GM12872 (cell line): ENCODE measurements around the gene PKLR.
A peak's percentile ranks its signal among the peaks of the same experiment; 100 is the strongest.

Experiments
- TF ChIP-seq, protein P1 (sequence below): IDR thresholded peaks from 3 replicates; pipeline ENCODE4 v1.5.1; 2011; ENCODE audit warnings: low read depth, mild to moderate bottlenecking, low read length, moderate library complexity; ENCODE audit not compliant: insufficient read depth

The PKLR gene

DNA sequence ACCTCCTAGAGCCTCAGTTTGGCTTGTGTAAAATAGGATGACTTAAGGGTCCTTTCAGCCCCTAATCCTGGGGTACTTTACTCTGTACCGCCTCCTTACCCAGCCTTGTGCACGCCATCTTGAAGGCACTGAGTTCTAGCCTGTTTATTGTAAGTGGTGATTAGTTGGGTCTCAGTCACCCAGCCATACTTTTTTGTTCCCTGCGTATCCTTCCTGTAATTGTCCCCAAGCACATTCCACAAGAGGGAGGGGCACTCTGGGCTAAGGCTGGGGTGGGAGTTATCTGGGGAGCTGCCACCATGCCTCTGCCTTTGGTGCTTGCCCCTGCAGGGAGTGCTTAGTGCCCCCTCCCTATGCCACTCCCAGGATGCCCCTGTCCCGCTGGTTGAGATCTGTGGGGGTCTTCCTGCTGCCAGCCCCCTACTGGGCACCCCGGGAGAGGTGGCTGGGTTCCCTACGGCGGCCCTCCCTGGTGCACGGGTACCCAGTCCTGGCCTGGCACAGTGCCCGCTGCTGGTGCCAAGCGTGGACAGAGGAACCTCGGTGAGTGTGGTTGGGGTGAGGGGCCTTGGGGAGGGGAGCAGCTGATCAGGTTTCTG is 8.3 kb upstream of the PKLR start:
- TF ChIP-seq, protein P1, sequence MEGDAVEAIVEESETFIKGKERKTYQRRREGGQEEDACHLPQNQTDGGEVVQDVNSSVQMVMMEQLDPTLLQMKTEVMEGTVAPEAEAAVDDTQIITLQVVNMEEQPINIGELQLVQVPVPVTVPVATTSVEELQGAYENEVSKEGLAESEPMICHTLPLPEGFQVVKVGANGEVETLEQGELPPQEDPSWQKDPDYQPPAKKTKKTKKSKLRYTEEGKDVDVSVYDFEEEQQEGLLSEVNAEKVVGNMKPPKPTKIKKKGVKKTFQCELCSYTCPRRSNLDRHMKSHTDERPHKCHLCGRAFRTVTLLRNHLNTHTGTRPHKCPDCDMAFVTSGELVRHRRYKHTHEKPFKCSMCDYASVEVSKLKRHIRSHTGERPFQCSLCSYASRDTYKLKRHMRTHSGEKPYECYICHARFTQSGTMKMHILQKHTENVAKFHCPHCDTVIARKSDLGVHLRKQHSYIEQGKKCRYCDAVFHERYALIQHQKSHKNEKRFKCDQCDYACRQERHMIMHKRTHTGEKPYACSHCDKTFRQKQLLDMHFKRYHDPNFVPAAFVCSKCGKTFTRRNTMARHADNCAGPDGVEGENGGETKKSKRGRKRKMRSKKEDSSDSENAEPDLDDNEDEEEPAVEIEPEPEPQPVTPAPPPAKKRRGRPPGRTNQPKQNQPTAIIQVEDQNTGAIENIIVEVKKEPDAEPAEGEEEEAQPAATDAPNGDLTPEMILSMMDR: no peak

DNA sequence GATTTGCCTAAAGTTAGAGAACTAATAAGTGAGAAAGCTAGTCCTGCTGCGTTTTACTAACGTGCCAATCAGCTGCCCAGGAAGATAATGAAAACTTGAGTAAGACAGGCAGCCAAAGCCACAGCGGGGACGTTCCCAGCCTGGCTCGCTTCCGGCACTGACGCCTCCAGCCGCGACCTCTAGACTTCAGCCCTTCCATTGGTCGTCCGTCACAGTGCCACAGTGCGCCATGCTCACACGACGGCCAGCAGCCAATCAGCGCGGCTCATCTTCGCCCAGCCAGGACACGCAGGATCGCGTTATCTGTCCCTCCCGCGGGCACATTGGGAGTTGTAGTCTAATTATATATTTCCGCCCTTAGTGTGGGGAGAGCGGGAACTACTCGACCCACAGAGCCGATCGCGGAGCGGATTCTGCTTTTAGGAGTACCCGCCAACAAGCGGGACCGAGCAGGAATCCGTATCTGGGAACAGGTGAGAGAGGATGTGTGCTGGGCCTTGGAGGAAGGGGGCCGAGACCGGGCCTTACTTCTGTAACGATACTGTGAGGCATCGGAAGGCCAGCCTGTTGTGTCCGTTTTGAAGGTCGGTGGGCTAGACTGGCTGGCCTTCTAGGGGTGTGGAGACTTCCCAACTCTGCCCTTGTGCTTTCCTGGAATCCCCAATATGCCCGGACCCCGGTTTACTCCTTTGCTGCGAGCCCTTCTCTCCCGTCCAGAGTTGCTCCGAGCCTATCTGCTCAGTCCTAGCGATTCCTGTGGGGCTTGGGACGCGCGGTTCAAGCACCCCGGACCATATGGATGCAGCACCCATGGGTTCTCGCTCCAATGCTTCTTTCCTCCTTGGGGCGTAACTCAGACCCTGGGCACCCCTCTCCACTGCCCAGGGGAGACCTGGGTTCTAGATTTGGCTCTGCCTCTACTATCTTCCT is 7.5 kb upstream of the PKLR start, which contains the start of gene FDPS:
Gene FDPS (plus strand): TSS at position 374 of the 930 bp plus-strand sequence. CDS start 924 bp downstream, outside the sequence.
- TF ChIP-seq, protein P1: no peak

DNA sequence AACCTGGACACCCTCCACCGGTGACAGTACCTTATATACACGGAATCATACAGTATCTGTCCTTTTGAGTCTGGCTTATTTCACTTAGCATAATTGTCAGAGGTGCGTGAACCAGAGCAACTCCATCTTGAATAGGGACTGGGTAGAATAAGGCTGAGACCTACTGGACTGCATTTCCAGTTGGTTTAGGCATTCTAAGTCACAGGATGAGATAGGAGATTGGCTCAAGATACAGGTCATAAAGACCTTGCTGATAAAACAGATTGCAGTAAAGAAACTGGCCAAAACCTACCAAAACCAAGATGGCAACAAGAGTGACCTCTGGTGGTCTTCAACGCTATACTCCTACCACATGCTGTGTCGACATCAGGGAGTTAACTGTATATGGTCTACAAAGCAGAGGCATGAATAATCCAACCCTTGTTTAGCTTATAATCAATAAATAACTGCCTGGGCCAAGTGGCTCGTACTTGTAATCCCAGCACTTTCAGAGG is 6.1 kb upstream of the PKLR start:
- TF ChIP-seq, protein P1: peak; percentile 56; the same call in 2 of the 3 replicates

DNA sequence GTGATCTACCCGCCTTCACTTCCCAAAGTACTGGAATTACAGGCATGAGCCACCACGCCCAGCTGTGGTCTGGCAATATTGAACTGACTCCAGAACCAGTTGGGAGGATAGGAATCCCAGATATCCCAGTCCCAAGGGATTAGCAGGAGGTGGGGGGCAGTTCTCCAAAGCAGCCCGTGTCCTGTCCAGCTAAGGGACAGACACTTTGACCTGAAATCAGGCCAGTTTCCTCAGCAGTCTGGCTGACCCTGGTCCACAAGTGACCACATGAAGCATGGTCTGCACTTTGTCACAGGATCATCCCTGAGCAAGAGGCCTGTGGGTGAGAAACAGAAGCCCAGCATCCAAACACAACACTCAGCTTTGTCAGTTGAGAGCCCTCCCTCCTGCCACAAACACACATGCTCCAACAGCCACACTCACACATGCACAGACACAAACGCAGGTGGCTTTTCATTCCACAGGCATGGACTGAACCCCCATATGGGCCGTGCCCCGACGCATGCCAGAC is 4.7 kb upstream of the PKLR start:
- TF ChIP-seq, protein P1: no peak

DNA sequence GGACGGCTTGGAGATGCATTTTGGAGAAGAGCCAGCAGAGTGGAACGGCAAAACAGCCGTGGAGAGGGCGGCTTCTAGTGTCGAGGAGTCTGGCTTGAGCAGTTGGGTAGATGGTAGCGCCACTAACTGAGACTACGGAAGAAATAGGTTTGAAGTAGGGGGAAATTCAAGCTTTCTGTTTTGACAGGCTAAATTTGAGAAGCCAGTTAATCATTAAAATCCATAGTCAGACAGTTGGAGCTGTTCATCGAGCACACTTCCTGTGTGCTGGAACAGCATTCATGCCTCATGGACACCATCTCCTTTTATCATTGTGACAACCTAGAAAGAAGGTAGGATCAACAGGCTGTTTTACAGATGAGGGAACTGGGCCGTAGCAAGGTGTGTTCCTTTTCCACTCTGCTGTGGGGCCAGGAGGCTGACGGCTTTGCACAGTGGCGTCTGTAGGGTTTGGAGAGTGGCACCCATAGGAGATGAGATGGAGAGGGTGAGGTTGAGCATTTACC is 3.4 kb upstream of the PKLR start:
- TF ChIP-seq, protein P1: no peak

DNA sequence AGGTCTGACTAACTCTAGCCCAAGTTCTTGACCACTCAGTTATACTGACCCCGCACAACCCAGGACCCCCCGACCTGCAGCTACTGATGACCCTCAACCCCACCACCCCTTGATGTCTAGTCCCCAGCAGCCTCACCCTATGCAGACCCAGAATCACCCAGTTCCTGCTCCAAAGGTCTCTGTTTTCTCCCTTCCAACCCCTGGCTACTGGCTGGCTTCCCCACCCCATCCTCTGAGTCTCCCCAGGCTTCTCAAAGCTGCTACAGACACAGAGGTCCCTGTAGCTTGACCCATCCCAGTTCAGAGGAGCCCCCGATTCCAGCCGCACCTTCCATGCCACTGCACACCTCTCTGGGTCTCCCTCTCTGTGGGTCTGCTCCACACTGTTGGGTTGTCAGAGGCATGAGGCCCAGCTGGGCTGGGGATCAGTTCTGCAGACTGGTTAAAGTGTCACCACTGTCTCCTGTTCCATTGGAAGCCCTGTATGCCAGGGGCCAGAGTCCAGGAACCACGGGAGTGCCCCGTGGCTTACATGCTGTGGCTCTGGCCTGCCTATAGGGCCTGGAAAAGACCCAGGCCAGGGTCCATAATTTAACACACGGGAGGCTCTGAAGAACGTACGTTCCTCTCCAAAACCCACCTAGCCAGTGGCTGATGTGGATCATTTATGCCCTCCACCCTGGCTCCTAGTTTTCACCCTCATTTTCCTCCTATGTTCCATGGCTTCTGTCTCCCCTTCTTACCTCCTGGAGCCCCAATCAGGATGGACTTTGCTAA is 497 bp downstream of the PKLR start:
- TF ChIP-seq, protein P1: no peak

DNA sequence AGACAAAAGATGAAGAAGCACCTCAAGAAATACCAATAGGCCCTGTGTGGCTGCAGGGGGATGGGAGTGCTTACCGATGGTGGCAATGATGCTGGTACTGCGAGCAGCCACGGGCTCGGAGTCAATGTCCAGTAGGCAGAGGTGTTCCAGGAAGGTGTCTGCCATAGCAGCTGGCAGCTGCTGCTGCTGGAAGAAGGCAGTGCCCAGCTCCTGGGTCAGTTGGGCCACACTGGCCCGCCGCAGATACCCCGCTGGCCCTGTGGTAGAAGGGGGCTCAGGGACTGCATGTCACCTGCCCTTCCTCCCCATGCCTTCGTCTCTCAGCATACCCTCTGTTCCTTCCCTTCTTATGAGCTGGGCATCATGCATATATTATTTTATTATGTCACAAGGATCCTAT is 1.2 kb downstream of the PKLR start:
- TF ChIP-seq, protein P1: no peak
